HG03025 (cell line): ENCODE results near the gene CORIN.
"Not testable (repeated sequence)": the region's sequence is repeated elsewhere in the genome, so short reads cannot be mapped to it uniquely, and the experiment has no call there.

Experiments used
- ATAC-seq: cut with Tn5 transposase; IDR thresholded peaks from one replicate; pipeline ENCODE4 v1.9.1; 2021; ENCODE audit warnings: mild to moderate bottlenecking, moderate library complexity; ENCODE audit not compliant: unreplicated experiment, low FRiP score

CORIN gene

DNA sequence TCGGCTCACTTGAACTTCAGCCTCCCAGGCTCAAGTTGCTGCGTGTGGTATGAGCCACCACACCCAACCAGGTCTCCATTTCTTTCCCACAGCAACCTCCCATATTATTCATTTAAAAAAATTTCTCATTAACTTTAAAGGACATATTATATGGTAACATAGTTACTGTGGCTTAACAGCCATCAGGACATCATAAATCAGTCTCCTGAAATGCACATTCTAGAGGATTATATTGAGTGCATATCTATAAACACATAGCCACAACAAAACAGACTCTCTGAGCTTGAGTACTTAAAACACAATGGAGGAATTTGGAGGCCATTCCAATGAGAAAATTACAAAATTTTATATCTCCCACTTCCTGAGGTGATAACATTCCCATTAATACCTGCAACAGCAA is 61.5 kb downstream of the CORIN start:
- ATAC-seq, result no peak

GRCh38 chr4:47774079-47774478 is 63.8 kb downstream of the CORIN start:
- no peak for ATAC-seq

GRCh38 chr4:47771020-47771419 is 66.8 kb downstream of the CORIN start:
- ATAC-seq, result no peak

DNA sequence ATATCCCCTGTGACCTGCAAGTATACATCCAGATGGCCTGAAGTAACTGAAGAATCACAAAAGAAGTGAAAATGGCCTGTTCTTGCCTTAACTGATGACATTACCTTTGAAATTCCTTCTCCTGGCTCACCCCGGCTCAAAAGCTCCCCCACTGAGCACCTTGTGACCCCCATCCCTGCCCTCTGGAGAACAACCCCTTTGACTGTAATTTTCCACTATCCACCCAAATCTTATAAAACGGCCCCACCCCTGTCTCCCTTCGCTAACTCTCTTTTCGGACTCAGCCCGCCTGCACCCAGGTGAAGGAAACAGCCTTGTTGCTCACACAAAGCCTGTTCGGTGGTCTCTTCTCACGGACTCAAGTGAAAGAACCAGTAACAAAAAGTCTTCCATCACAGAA is 69.9 kb downstream of the CORIN start:
- not testable (repeated sequence) for ATAC-seq

DNA sequence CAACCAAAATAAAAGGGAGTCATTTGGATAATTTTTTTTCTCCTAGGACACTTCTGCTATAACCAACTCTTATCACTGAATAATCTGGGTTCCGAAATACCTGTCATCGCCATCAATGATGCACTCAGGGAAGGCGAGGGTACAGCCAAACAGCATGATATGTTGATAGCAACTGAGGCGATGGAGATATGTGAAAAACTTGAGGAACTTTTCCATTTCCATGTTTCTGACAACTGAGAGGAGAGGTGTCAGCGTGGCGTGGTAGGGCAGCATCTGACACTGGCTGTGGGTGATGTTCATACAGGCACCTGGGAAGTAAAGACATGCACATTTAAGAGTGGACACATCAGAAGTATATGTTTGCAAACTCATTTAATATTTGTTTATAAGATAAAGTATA is 74.6 kb downstream of the CORIN start:
- ATAC-seq, result no peak

GRCh38 chr4:47762376-47763266 is 75.2 kb downstream of the CORIN start:
- ATAC-seq, result no peak

DNA sequence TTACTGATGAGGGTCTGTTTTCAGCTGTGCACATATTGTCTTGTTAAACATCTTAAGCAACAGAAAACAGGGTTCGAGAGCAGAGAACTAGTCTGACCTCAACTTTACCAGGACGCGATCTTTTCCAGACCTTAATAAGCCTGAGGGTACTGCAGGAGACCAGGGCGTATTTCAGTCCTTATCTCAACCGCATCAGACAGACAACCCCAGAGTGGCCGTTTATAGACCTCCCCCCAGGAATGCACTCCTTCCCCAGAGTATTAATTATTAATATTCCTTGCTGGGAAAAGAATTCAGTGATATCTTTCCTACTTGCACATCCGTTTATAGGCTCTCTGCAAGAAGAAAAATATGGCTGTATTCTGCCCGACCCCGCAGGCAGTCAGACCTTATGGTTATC is 84.6 kb downstream of the CORIN start:
- ATAC-seq, result not testable (repeated sequence)

GRCh38 chr4:47752214-47752613 is 85.7 kb downstream of the CORIN start:
- ATAC-seq, result no peak

- no peak for ATAC-seq
These were observed 87.1 kb downstream of the CORIN start for GRCh38 chr4:47750788-47751187.

- no peak for ATAC-seq
These were observed 88.0 kb downstream of the CORIN start for GRCh38 chr4:47749858-47750257.

GRCh38 chr4:47749060-47749459 is 88.8 kb downstream of the CORIN start:
- no peak for ATAC-seq

GRCh38 chr4:47747846-47748494 is 89.9 kb downstream of the CORIN start:
- ATAC-seq, result no peak

DNA sequence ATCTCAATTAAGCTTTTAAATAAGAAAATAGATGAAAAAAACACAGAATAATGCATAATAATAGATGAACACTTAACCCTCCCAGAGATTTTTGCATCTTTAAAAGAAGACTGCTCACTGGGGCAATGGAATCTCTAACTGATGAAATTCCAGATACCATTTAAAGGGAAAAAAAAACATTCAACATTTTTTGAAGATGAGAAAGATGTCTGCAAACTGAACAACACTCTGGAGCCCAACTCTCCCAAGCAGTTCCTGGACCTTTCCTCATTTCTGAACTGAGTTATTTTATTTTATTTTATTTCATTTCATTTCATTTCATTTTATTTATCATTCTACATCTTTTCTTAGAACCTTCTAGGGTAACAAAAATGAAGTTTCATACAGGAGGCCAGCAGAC is 90.7 kb downstream of the CORIN start:
- ATAC-seq, result no peak

DNA sequence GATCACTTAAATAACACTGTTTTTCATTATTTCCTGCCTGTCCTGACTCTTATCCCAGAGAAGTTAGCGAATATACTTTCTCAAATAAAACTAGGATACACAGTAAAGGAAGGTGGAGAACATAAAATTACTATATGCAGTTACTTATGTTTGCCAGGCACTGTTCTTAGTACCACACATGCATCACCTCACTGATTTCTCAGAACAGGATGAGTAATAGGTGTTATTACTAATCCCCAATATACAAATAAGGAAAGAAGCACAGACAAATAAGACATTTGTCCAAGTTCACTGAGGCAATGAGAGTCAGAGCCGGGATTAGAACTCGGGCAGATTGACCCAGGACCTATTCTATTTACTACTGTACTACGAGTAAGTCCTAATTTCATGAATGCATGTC is 91.7 kb downstream of the CORIN start:
- ATAC-seq, result no peak

- ATAC-seq, result no peak
These were observed 93.0 kb downstream of the CORIN start for GRCh38 chr4:47744843-47745382.

GRCh38 chr4:47744253-47744652 is 93.6 kb downstream of the CORIN start:
- no peak for ATAC-seq

GRCh38 chr4:47741200-47741599 is 96.7 kb downstream of the CORIN start:
- ATAC-seq, result no peak

DNA sequence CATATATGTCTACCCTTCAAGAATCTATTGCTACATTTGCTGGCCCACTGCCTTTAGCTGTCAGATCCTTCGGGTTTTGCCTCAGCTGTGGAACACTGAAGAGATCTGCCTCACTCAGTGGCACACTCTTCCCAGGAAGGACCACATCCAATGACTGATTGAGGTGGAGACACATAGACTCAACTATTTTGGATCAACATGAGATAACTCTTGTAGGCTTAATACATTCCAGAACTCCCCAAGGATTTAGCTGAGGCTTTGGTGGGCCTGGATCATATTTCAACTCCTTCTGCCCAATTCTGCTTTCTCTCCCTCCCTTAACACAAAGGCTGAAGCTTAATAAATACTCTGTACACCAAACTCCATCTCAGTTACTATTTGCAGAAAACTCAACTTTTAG is 100.5 kb downstream of the CORIN start:
- ATAC-seq, result no peak

GRCh38 chr4:47736555-47736954 is 101.3 kb downstream of the CORIN start:
- no peak for ATAC-seq

GRCh38 chr4:47736146-47736545 is 101.7 kb downstream of the CORIN start:
- ATAC-seq, result no peak

GRCh38 chr4:47733302-47734175 is 104.3 kb downstream of the CORIN start:
- ATAC-seq, result no peak
